SU-DHL-6 (cell line): Measurements from ENCODE around the gene CACNA1B.

Experiments used
- EZH2phosphoT487 ChIP-seq: fragments of 200-600 bp; sonication (generic), shearing (Covaris generic); conservative IDR thresholded peaks from 2 replicates; pipeline ENCODE4 v1.6.1; 2018; ENCODE audit warnings: mild to moderate bottlenecking, antibody characterized with exemption, low read length, moderate library complexity, mixed read lengths
- TF ChIP-seq, protein P1 (sequence below): fragments of 200-600 bp; sonication (generic); IDR thresholded peaks from one replicate; pipeline ENCODE4 v1.5.1; 2017; ENCODE audit warnings: antibody characterized with exemption, mild to moderate bottlenecking, low read length, moderate library complexity; ENCODE audit not compliant: insufficient read depth, poor library complexity, severe bottlenecking

GRCh38 chr9:137970098-137970497 lies 92.5 kb downstream of the CACNA1B start:
- TF ChIP-seq, protein P1, sequence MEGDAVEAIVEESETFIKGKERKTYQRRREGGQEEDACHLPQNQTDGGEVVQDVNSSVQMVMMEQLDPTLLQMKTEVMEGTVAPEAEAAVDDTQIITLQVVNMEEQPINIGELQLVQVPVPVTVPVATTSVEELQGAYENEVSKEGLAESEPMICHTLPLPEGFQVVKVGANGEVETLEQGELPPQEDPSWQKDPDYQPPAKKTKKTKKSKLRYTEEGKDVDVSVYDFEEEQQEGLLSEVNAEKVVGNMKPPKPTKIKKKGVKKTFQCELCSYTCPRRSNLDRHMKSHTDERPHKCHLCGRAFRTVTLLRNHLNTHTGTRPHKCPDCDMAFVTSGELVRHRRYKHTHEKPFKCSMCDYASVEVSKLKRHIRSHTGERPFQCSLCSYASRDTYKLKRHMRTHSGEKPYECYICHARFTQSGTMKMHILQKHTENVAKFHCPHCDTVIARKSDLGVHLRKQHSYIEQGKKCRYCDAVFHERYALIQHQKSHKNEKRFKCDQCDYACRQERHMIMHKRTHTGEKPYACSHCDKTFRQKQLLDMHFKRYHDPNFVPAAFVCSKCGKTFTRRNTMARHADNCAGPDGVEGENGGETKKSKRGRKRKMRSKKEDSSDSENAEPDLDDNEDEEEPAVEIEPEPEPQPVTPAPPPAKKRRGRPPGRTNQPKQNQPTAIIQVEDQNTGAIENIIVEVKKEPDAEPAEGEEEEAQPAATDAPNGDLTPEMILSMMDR = no peak
- no peak for TF ChIP-seq EZH2phosphoT487
